Skeletal muscle tissue (tissue), 4 donors: ENCODE measurements around the gene COL5A1. TPM values are rescaled to one million over a fixed set of nuclear protein-coding genes. Genes with fewer than 3 reads are reported as not detected.

ENCODE experiments used
- H3K27ac ChIP-seq: one replicate; pipeline ENCODE4 v1.7.0; 2013; ENCODE audit warnings: mild to moderate bottlenecking, low read depth, low read length, inconsistent platforms
- H3K27me3 ChIP-seq, 3 donors: one replicate each; pipeline ENCODE4 v1.7.0; 2013; ENCODE audit warnings: low read length in 3 of 3; ENCODE audit not compliant: control insufficient read depth in 3 of 3, insufficient read depth in 3 of 3
- H3K36me3 ChIP-seq, 3 donors: one replicate each; pipeline ENCODE4 v1.7.0; 2013; ENCODE audit warnings: low read length in 3 of 3; ENCODE audit not compliant: control insufficient read depth in 3 of 3, insufficient read depth in 3 of 3
- H3K4me1 ChIP-seq, 3 donors: one replicate each; pipeline ENCODE4 v1.7.0; 2013; ENCODE audit warnings: low read length in 3 of 3, mild to moderate bottlenecking in 3 of 3; ENCODE audit not compliant: control insufficient read depth in 3 of 3, insufficient read depth in 3 of 3
- H3K4me3 ChIP-seq, 3 donors: one replicate each; pipeline ENCODE4 v1.7.0; 2013; ENCODE audit warnings: low read length in 3 of 3
- H3K9ac ChIP-seq, 3 donors: one replicate each; pipeline ENCODE4 v1.7.0; 2013; ENCODE audit warnings: low read length in 3 of 3, mild to moderate bottlenecking in 3 of 3, moderate library complexity in 2 of 3, low read depth in 1 of 3
- H3K9me3 ChIP-seq, 3 donors: one replicate each; pipeline ENCODE4 v1.7.0; 2013; ENCODE audit warnings: low read length in 3 of 3; ENCODE audit not compliant: control insufficient read depth in 3 of 3
- total RNA-seq: library from RNA; depleted of rRNA; stranded (reverse); fragments of >200 nt; gene quantifications from one replicate; pipeline ENCODE4 v1.2.3, GENCODE V29; 2014
- donor health status: Osteomylitis.

Gene COL5A1
- total RNA-seq, 1 donor from 2014 or later, result 258 TPM

- H3K27me3 ChIP-seq, result peaks cover 11 to 34% (median 26%) of the 10 kb centered on the region in 3 donors
- H3K36me3 ChIP-seq, result peaks cover 12 to 22% (median 15%) of the 10 kb centered on the region in 3 donors
- no peaks in the 10 kb centered on the region for H3K9me3 ChIP-seq
- H3K4me3 ChIP-seq, result no peak overlapping the region
- H3K27ac ChIP-seq, result no peak overlapping the region
- H3K4me1 ChIP-seq, result no peaks in the 10 kb centered on the region
- no peak overlapping the region for H3K9ac ChIP-seq
Measured at GRCh38 chr9:134744385-134745295, 103.0 kb downstream of the COL5A1 start.

DNA sequence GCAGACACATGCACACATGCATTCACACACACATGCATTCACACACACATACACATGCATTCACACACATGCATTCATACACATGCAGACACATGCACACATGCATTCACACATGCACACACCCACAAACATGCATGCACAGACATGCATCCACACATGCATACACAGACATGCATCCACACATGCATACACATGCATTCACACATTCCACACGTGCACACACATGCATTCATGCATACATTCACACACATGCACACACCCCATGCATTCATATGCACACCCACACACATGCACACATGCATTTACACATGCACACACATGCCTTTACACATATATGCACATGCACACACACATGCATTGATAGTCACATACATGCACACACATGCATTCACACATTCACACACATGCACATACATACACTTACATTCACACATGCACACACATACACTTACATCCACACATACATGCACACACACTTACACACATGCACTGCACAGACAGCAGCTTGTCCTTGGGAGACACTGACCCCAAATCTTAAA is 106.4 kb downstream of the COL5A1 start:
- Histone ChIP-seq H3K36me3 (peaks cover 12 to 22% (median 15%) of the 10 kb centered on the region in 3 donors), H3K9ac (no peak overlapping the region), H3K27ac (no peak overlapping the region), H3K4me3 (no peak overlapping the region), H3K27me3 (peaks cover 4 to 13% (median 9%) of the 10 kb centered on the region in 3 donors), H3K4me1 (no peaks in the 10 kb centered on the region), H3K9me3 (no peaks in the 10 kb centered on the region)

- Histone ChIP-seq H3K27me3 (peaks cover 5 to 12% (median 9%) of the 10 kb centered on the region in 3 donors), H3K4me1 (no peaks in the 10 kb centered on the region), H3K9me3 (no peaks in the 10 kb centered on the region), H3K27ac (no peak overlapping the region), H3K36me3 (peaks cover 12 to 22% (median 15%) of the 10 kb centered on the region in 3 donors), H3K9ac (no peak overlapping the region), H3K4me3 (no peak overlapping the region)
Measured at GRCh38 chr9:134748591-134748990, 107.0 kb downstream of the COL5A1 start.

- Histone ChIP-seq H3K4me1 (no peaks in the 10 kb centered on the region), H3K36me3 (peaks cover 7 to 17% (median 9%) of the 10 kb centered on the region in 3 donors), H3K4me3 (no peak overlapping the region), H3K9ac (no peak overlapping the region), H3K27ac (no peak overlapping the region), H3K9me3 (no peaks in the 10 kb centered on the region), H3K27me3 (peaks cover 5 to 8% (median 5%) of the 10 kb centered on the region in 3 donors)
Measured at GRCh38 chr9:134750450-134751155, 109.0 kb downstream of the COL5A1 start.

- peaks cover 7 to 15% (median 11%) of the 10 kb centered on the region in 3 donors for H3K27me3 ChIP-seq
- peaks cover 0 to 2% (median 0%) of the 10 kb centered on the region in 3 donors for H3K4me1 ChIP-seq
- no peak overlapping the region for H3K27ac ChIP-seq
- peaks cover 8 to 17% (median 9%) of the 10 kb centered on the region in 3 donors for H3K36me3 ChIP-seq
- H3K4me3 ChIP-seq, result no peak overlapping the region
- no peaks in the 10 kb centered on the region for H3K9me3 ChIP-seq
- H3K9ac ChIP-seq, result no peak overlapping the region
Measured at GRCh38 chr9:134751622-134752021, 110.0 kb downstream of the COL5A1 start.

- Histone ChIP-seq H3K27me3 (peaks cover 15 to 25% (median 16%) of the 10 kb centered on the region in 3 donors), H3K36me3 (peaks cover 5 to 15% (median 8%) of the 10 kb centered on the region in 3 donors), H3K9ac (no peak overlapping the region), H3K9me3 (no peaks in the 10 kb centered on the region), H3K4me3 (no peak overlapping the region), H3K4me1 (peaks cover 0 to 2% (median 0%) of the 10 kb centered on the region in 3 donors), H3K27ac (no peak overlapping the region)
Measured at GRCh38 chr9:134752471-134753168, 111.0 kb downstream of the COL5A1 start.

DNA sequence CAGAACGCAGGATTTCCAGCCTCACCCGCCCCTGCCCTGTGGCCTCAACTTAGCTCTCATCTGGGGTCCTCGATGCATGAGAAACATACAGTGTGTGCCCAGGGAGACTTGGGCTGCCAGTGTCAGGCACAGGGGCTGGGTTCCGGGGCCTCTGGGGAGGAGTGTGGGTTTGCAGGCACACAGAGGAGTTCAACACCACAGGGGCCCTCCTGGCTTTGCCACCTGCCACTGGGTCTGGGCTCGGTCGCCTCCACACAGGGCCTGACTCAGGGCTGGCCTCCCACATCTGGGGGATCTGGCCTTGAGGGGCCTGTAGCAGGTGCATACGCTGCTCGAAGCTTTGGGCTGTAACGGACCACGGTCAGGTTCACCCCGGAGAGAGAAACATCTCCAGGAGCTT is 111.6 kb downstream of the COL5A1 start:
- Histone ChIP-seq H3K9ac (no peak overlapping the region), H3K36me3 (peaks cover under 1 to 9% (median 4%) of the 10 kb centered on the region in 3 donors), H3K4me3 (no peak overlapping the region), H3K27ac (no peak overlapping the region), H3K4me1 (peaks cover 0 to 2% (median 0%) of the 10 kb centered on the region in 3 donors), H3K9me3 (no peaks in the 10 kb centered on the region), H3K27me3 (peaks cover 18 to 29% (median 22%) of the 10 kb centered on the region in 3 donors)

DNA sequence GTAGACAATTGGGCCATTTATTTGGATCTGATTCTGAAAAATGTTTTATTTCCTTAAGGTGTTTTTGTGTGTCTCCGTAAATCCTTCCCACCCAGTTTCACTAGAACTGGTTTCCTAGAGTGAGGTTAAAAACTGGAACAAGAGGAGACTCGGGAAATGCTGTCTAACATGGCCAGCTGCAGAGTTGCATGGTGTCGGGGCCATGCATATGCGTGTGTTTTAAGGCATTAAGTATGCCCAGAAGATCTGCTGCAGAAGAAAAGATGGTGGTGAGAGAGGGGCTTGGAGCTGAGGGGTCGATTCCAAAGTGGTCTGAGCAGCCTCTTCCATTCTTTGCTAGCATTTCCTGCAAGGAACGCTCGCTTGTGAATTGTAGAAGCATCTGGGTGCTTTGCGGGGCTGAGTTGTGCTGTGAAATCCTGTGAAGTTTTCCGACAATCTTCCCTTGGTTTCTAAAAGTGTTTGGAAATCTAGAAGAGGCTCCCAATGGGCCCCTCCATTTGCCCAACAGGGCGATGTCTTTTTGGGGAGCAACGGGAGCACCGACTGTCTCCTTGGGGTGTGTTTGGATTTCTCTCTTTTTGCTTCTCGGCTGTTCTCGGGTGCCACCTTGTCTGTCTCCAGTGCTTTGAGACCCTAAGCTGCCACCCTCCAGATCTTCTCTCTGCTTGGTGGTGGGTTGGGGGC is 113.8 kb downstream of the COL5A1 start:
- H3K36me3 ChIP-seq, result peaks cover 0 to 8% (median 5%) of the 10 kb centered on the region in 3 donors

DNA sequence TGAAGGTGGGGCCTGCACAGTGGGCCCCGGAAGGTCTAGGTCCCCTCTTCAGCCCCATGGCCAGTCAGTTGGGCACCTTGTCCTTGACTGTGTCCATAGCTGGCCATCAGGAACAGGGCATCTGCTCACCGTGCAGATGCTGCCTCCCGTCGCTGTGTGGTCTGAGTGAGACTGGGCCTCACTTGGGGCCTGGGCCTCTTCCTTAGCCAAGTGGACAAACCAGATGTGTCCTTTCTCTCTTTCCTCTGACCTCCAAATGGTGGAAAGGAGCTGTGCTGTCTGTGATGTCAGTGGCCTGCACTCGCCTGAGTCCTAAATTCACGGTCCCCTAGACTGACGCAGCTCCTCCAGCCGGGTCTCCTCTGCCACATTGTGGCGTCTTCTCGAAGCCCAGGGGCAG is 114.5 kb downstream of the COL5A1 start:
- H3K27ac ChIP-seq, result no peak overlapping the region
- peaks cover 0 to 2% (median 0%) of the 10 kb centered on the region in 3 donors for H3K4me1 ChIP-seq
- no peak overlapping the region for H3K4me3 ChIP-seq
- H3K9me3 ChIP-seq, result no peaks in the 10 kb centered on the region
- H3K36me3 ChIP-seq, result peaks cover 0 to 12% (median 11%) of the 10 kb centered on the region in 3 donors
- H3K9ac ChIP-seq, result no peak overlapping the region
- H3K27me3 ChIP-seq, result peaks cover 20 to 36% (median 22%) of the 10 kb centered on the region in 3 donors

More for the DNA sequence above, 113.8 kb downstream of the COL5A1 start:
- Histone ChIP-seq H3K4me1 (peaks cover 0 to 2% (median 0%) of the 10 kb centered on the region in 3 donors), H3K27ac (no peak overlapping the region), H3K4me3 (no peak overlapping the region), H3K9ac (no peak overlapping the region), H3K27me3 (peaks cover 20 to 36% (median 22%) of the 10 kb centered on the region in 3 donors), H3K9me3 (no peaks in the 10 kb centered on the region)
